ENCODE data around the gene C2CD2L. TPM values are rescaled to one million over a fixed set of nuclear protein-coding genes. Genes with fewer than 3 reads are reported as not detected.

C2CD2L gene
- total and polyA plus RNA-seq, 10 of the 15 experiments (the other 5 are each of a cell fraction or from before 2014, with no cell fraction given), result 0.21 to 9.6 (median 5.1) TPM

DNA sequence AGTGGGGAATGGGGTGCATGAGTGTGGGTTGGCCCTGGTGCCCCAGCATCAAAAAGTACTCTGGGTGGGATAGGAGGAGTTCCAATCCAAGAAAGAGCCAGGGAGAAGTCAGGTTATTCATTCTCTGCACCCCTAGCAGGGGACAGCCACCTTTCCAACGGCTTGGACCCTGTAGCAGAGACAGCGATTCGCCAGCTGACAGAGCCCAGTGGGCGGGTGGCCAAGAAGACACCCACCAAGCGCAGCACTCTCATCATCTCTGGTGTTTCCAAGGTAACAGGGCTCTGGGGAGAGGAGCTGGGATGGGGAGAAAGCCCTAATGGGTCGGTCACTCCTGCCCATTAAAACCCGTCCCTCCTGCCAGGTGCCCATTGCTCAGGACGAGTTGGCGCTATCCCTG lies 6.6 kb downstream of the C2CD2L start (continued):
- no peak for TF ChIP-seq HCFC1 (IDR thresholded peaks at IDR 0.05; ENCODE audit: low read length)
- no peak for TF ChIP-seq SUZ12 (IDR thresholded peaks at IDR 0.05; ENCODE audit: unreplicated experiment)
- TF ChIP-seq SMC3 (IDR thresholded peaks at IDR 0.05; ENCODE audit: borderline replicate concordance, low read length), result no peak

DNA sequence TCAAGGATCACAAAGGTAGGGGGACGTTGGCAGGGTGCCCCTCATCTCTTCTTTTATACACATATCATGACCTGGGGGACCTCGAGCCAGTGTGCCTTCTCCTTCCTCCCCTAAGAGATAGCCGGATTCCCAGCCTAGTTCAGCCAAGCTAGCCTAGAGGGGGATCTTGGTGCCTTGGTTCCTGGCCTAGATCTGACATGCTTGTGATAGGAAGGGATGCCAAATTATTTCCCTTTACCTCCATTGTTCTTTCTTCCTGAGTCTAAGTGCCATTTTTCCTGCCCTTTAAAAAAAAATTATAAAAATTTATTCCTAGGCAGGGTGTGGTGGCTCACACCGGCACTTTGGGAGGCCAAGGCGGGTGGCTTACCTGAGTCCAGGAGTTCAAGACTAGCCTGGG lies 7.2 kb downstream of the C2CD2L start:
- H2AFZ ChIP-seq (ENCODE audit: control insufficient read depth, low read depth, low read length), result no peak overlapping the region
- H3K4me1 ChIP-seq (ENCODE audit: control insufficient read depth, insufficient read depth, low read length), result no peaks in the 10 kb centered on the region
- H4K20me1 ChIP-seq (ENCODE audit: control insufficient read depth, insufficient read depth), result no peaks in the 10 kb centered on the region
- peaks cover 19 to 22% of the 10 kb centered on the region in 2 experiments for H3K36me3 ChIP-seq (ENCODE audit: control insufficient read depth in 2 of 2, insufficient read depth in 2 of 2, low read length in 1 of 2)
- H3K4me3 ChIP-seq, result no peak overlapping the region
- H3K27ac ChIP-seq (ENCODE audit: control insufficient read depth, insufficient read depth), result no peak overlapping the region
- no peak overlapping the region for H3K4me2 ChIP-seq (ENCODE audit: control insufficient read depth, insufficient read depth)
- no TSS peak for BruUV-seq (replicated peaks)
- FAIRE-seq (no peak), ATAC-seq (no peak), DNase-seq (ENCODE audit: low read depth, low spot score) (no peak)
- no peak overlapping the region for H3K9ac ChIP-seq (ENCODE audit: control insufficient read depth, insufficient read depth, low read length)
- intact Hi-C loops (cut with micrococcal nuclease; ENCODE audit: unreplicated experiment) (no loop called here), in situ Hi-C loops (cut with MboI) (no loop called here)
- TF ChIP-seq EP300 (IDR thresholded peaks at IDR 0.05; ENCODE audit: borderline replicate concordance in 1 of 2, control insufficient read depth in 1 of 2, low read depth in 2 of 2, low read length in 2 of 2) (no peak), YBX1 (IDR thresholded peaks at IDR 0.05) (no peak), GATAD2B (conservative IDR thresholded peaks at IDR 0.05; ENCODE audit: low read depth) (no peak), CHD4 (IDR thresholded peaks at IDR 0.05) (no peak), TARDBP (IDR thresholded peaks at IDR 0.05; ENCODE audit: borderline replicate concordance) (no peak), TCF7 (IDR thresholded peaks at IDR 0.05; ENCODE audit: borderline replicate concordance) (no peak), RAD21 (IDR thresholded peaks at IDR 0.05; ENCODE audit: insufficient read depth, low read depth, low read length) (no peak), ZBED1 (IDR thresholded peaks at IDR 0.05; ENCODE audit: borderline replicate concordance) (no peak), YY1 (IDR thresholded peaks at IDR 0.05; ENCODE audit: low read depth, low read length) (no peak), MYC (IDR thresholded peaks at IDR 0.05; ENCODE audit: insufficient read depth, insufficient read length, insufficient replicate concordance, low read length, severe bottlenecking) (no peak)
- TF ChIP-seq, protein P1, sequence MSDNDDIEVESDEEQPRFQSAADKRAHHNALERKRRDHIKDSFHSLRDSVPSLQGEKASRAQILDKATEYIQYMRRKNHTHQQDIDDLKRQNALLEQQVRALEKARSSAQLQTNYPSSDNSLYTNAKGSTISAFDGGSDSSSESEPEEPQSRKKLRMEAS (IDR thresholded peaks at IDR 0.05; ENCODE audit: low read depth, low read length), result no peak
- TF ChIP-seq, protein P2, sequence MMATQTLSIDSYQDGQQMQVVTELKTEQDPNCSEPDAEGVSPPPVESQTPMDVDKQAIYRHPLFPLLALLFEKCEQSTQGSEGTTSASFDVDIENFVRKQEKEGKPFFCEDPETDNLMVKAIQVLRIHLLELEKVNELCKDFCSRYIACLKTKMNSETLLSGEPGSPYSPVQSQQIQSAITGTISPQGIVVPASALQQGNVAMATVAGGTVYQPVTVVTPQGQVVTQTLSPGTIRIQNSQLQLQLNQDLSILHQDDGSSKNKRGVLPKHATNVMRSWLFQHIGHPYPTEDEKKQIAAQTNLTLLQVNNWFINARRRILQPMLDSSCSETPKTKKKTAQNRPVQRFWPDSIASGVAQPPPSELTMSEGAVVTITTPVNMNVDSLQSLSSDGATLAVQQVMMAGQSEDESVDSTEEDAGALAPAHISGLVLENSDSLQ (IDR thresholded peaks at IDR 0.05), result no peak
- TF ChIP-seq, protein P3, sequence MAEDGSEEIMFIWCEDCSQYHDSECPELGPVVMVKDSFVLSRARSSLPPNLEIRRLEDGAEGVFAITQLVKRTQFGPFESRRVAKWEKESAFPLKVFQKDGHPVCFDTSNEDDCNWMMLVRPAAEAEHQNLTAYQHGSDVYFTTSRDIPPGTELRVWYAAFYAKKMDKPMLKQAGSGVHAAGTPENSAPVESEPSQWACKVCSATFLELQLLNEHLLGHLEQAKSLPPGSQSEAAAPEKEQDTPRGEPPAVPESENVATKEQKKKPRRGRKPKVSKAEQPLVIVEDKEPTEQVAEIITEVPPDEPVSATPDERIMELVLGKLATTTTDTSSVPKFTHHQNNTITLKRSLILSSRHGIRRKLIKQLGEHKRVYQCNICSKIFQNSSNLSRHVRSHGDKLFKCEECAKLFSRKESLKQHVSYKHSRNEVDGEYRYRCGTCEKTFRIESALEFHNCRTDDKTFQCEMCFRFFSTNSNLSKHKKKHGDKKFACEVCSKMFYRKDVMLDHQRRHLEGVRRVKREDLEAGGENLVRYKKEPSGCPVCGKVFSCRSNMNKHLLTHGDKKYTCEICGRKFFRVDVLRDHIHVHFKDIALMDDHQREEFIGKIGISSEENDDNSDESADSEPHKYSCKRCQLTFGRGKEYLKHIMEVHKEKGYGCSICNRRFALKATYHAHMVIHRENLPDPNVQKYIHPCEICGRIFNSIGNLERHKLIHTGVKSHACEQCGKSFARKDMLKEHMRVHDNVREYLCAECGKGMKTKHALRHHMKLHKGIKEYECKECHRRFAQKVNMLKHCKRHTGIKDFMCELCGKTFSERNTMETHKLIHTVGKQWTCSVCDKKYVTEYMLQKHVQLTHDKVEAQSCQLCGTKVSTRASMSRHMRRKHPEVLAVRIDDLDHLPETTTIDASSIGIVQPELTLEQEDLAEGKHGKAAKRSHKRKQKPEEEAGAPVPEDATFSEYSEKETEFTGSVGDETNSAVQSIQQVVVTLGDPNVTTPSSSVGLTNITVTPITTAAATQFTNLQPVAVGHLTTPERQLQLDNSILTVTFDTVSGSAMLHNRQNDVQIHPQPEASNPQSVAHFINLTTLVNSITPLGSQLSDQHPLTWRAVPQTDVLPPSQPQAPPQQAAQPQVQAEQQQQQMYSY (CRISPR knock-in tag; IDR thresholded peaks at IDR 0.05), result no peak
- TF ChIP-seq, protein P4, sequence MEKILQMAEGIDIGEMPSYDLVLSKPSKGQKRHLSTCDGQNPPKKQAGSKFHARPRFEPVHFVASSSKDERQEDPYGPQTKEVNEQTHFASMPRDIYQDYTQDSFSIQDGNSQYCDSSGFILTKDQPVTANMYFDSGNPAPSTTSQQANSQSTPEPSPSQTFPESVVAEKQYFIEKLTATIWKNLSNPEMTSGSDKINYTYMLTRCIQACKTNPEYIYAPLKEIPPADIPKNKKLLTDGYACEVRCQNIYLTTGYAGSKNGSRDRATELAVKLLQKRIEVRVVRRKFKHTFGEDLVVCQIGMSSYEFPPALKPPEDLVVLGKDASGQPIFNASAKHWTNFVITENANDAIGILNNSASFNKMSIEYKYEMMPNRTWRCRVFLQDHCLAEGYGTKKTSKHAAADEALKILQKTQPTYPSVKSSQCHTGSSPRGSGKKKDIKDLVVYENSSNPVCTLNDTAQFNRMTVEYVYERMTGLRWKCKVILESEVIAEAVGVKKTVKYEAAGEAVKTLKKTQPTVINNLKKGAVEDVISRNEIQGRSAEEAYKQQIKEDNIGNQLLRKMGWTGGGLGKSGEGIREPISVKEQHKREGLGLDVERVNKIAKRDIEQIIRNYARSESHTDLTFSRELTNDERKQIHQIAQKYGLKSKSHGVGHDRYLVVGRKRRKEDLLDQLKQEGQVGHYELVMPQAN (conservative IDR thresholded peaks at IDR 0.05), result no peak
- H3K9me3 ChIP-seq (replicated peaks; ENCODE audit: control insufficient read depth, insufficient read depth, low read length), result no peaks in the 10 kb centered on the region
- H3K27me3 ChIP-seq (replicated peaks in 1 of 2; ENCODE audit: control insufficient read depth in 2 of 2, insufficient read depth in 2 of 2, low read length in 1 of 2), result no peaks in the 10 kb centered on the region
- ChIA-PET RAD21 (ENCODE audit: unreplicated experiment) (no interaction called here), POLR2A (interaction anchor here (0.5 to 0.6 kb wide), 3 partner anchors 66 to 545 kb away, joined by 3 to 4 read pairs (median 3); no protein-coding TSS in a partner anchor), CTCF (interaction anchor here (0.7 kb wide), 1 partner anchor 81 kb away, joined by 3 read pairs; no protein-coding TSS in a partner anchor), SMC1A (ENCODE audit: uncharacterized antibody, unreplicated experiment) (no interaction called here)
- WGBS (ENCODE audit: insufficient coverage, insufficient replicate concordance, low lambda C conversion rate, missing lambda C conversion rate), result 97% methylated on average over 5 of the region's 5 CpGs
- no peaks in the 10 kb centered on the region; the same call in 1 of the 2 replicates for H3K79me2 ChIP-seq (ENCODE audit: control insufficient read depth, insufficient read depth, low read length)
